ENCODE results near the gene SLC39A5. TPM values are rescaled to one million over a fixed set of nuclear protein-coding genes. Genes with fewer than 3 reads are reported as not detected.

SLC39A5 gene
- total and polyA plus RNA-seq, 2 of the 8 experiments (the other 6 are each of a cell fraction or from before 2014, with no cell fraction given), result 0.27 TPM; not detected in 1

- TF ChIP-seq RNF2 (IDR thresholded peaks at IDR 0.05; ENCODE audit: borderline replicate concordance, low read depth, low read length, missing control alignments, poor library complexity, severe bottlenecking) (no peak), POU5F1 (IDR thresholded peaks at IDR 0.05; ENCODE audit: low read depth, low read length) (no peak), TBP (IDR thresholded peaks at IDR 0.05; ENCODE audit: low read depth, low read length) (no peak), KDM5A (IDR thresholded peaks at IDR 0.05; ENCODE audit: low read length) (no peak)
Measured at GRCh38 chr12:56186957-56187356, 42.9 kb upstream of the SLC39A5 start (continued).
